Upper lobe of right lung (tissue), 1 donor: ENCODE results near the gene STX10. TPM values are rescaled to one million over a fixed set of nuclear protein-coding genes. Genes with fewer than 3 reads are reported as not detected.
A peak's percentile ranks its signal among the peaks of the same experiment; 100 is the strongest.
"Not testable (repeated sequence)": the region's sequence is repeated elsewhere in the genome, so short reads cannot be mapped to it uniquely, and the experiment has no call there.

ENCODE experiments used
- ATAC-seq: fragments of 200-7000 bp; cut with Tn5 transposase; one replicate; pipeline ENCODE4 v1.9.1; 2020; ENCODE audit warnings: mild to moderate bottlenecking, moderate library complexity
- DNase-seq: peaks from one replicate; pipeline ENCODE4 v3.0.0-alpha.2; 2020
- H3K27ac ChIP-seq: fragments of 200-600 bp; one replicate; pipeline ENCODE4 v1.8.0; 2022
- H3K27me3 ChIP-seq: fragments of 200-600 bp; one replicate; pipeline ENCODE4 v1.8.0; 2022; ENCODE audit warnings: mild to moderate bottlenecking
- H3K36me3 ChIP-seq: fragments of 200-600 bp; one replicate; pipeline ENCODE4 v1.8.0; 2022
- H3K4me1 ChIP-seq: fragments of 200-600 bp; one replicate; pipeline ENCODE4 v1.8.0; 2022
- H3K4me3 ChIP-seq: fragments of 200-600 bp; one replicate; pipeline ENCODE4 v1.8.0; 2022; ENCODE audit warnings: mild to moderate bottlenecking
- H3K9me3 ChIP-seq: fragments of 200-600 bp; one replicate; pipeline ENCODE4 v1.8.0; 2022
- intact Hi-C: fragments of 100-400 bp; cut with DNase I; formaldehyde crosslinking; loops from one replicate; pipeline ENCODE4 v1.11.0; 2022
- total RNA-seq: library from RNA; stranded (reverse); fragmentation: NEBNext Ultra II Directional; extraction: Animal tissue kit (Norgen Biotek cat#: 25700); gene quantifications from one replicate; pipeline ENCODE4 v1.2.1, GENCODE V29; 2021
- TF ChIP-seq, protein P1 (sequence below): fragments of 200-600 bp; IDR thresholded peaks from one replicate; pipeline ENCODE4 v1.8.0; 2022; ENCODE audit warnings: antibody characterized with exemption
- donor health status: DM: no; HTN: yes; CAD: no; lungs with severe emphysema.

The STX10 gene
- total RNA-seq, 1 donor from 2014 or later = 65.4 TPM

DNA sequence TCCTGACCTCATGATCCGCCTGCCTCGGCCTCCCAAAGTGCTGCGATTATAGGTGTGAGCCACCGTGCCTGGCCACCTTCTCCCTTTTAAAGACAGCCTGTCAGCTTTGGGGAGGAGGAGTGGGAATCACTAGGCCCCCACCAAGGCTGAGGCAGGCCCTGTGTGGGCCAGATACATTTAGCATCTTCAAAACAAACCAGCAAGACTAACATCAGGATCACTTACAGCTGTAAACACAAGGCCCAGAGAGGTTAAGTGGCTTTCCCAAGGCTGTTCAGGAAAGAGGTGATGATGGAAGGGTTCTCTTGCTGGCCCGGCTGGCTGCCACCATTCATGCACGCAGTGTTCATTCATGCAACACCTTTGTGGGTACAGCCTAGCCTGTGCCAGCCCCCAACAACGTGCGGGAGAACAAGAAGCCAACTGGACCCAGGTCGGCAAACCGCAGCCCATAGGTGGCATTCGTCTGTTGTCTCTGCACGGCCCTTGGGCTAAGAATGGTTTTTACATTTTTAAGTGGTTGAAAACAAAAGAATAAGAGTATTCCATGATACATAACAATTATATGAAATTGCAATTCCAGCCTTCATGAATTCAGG, 23.1 kb upstream of the STX10 start:
- no peaks in the 10 kb centered on the region for H3K27me3 ChIP-seq
- no peaks in the 10 kb centered on the region for H3K36me3 ChIP-seq
- no peaks in the 10 kb centered on the region for H3K9me3 ChIP-seq
- peak overlapping the region; percentile 81 for H3K27ac ChIP-seq
- DNase-seq (no peak), ATAC-seq (no peak)
- intact Hi-C loops = no loop called here
- TF ChIP-seq, protein P1, sequence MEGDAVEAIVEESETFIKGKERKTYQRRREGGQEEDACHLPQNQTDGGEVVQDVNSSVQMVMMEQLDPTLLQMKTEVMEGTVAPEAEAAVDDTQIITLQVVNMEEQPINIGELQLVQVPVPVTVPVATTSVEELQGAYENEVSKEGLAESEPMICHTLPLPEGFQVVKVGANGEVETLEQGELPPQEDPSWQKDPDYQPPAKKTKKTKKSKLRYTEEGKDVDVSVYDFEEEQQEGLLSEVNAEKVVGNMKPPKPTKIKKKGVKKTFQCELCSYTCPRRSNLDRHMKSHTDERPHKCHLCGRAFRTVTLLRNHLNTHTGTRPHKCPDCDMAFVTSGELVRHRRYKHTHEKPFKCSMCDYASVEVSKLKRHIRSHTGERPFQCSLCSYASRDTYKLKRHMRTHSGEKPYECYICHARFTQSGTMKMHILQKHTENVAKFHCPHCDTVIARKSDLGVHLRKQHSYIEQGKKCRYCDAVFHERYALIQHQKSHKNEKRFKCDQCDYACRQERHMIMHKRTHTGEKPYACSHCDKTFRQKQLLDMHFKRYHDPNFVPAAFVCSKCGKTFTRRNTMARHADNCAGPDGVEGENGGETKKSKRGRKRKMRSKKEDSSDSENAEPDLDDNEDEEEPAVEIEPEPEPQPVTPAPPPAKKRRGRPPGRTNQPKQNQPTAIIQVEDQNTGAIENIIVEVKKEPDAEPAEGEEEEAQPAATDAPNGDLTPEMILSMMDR = no peak
- H3K4me1 ChIP-seq = peaks cover 24% of the 10 kb centered on the region
- no peak overlapping the region for H3K4me3 ChIP-seq

DNA sequence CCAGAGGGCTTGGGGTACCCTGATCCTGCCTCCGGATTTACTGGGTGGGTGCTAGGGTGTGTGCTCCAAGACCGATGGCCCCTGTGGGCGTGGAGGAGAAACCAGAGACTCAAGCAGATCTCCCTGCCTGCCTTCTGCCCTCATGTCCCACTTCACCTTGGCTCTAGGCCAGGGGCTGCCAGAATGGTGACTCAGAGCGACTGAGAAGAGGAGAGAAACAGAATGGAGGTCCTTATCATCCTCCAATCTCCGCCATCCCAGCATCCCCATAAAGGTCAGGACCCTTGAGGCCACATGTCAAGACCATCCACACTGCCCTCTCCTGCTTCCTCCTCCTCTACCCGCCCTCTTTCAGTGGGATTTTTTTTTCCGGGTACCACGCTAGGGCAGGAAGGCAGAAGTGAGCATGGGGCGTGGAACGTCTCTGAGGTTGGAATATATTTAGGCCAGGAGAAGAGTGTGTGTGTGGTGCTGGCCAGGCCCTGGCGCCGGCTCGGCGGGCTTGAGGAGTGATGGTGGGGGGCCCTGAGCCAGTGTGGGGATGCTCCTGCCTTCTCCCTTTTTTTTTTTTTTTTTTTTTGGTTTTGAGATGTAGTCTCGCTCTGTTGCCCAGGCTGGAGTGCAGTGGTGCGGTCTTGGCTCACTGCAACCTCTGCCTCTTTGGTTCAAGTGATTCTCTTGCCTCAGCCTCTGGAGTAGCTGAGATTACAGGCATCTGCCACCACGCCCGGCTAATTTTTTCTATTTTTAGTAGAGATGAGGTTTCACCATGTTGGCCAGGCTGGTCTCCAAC, 22.4 kb upstream of the STX10 start:
- Histone ChIP-seq H3K27ac (peak overlapping the region; percentile 81), H3K9me3 (no peaks in the 10 kb centered on the region), H3K4me3 (no peak overlapping the region), H3K36me3 (no peaks in the 10 kb centered on the region), H3K27me3 (no peaks in the 10 kb centered on the region), H3K4me1 (peaks cover 29% of the 10 kb centered on the region)
- intact Hi-C loops = no loop called here
- ATAC-seq = peak; percentile 47
- TF ChIP-seq, protein P1 = no peak
- peak; percentile 88 for DNase-seq

DNA sequence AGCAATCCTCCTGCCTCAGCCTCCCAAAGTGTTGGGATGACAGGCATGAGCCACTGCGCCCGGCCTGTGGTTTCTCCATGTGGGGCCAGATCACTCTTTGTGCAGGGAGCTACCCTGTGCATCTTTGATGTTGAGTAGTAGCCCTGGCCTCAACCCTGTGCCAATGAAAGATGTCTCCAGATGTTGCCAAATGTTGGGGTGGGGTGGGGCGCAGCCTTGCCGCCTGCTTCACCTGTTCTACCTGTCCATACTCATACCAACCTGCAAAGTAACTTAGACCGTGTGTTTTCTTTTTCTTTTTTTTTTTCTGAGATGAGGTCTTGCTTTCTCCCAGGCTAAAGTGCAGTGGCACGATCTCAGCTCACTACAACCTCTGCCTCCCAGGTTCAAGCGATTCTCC, 21.0 kb upstream of the STX10 start:
- intact Hi-C loops = no loop called here
- DNase-seq (no peak), ATAC-seq (no peak)
- no peak overlapping the region for H3K27ac ChIP-seq
- no peaks in the 10 kb centered on the region for H3K27me3 ChIP-seq
- TF ChIP-seq, protein P1 = no peak
- H3K4me1 ChIP-seq = peaks cover 41% of the 10 kb centered on the region
- H3K4me3 ChIP-seq = no peak overlapping the region
- H3K9me3 ChIP-seq = no peaks in the 10 kb centered on the region
- H3K36me3 ChIP-seq = no peaks in the 10 kb centered on the region

DNA sequence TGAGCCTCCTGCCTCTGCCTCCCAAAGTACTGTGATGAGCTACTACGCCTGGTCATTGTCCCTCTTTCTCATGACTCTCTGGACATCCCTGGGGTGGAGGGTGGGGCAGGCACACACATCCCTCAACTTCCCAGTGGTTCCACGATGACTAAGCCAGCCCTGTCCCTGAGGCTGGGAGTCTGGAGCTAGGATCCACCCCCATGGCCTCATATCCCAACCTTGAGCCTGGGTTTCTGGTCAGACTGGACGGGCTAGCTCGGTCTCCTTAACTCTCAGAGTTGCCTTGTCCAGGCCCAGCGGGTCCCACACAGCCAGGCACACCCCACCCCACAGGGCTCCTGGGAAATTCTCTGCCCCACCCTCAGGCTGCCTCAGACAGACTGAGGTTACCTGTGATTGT, 19.6 kb upstream of the STX10 start:
- intact Hi-C loops = no loop called here
- ATAC-seq = no peak
- TF ChIP-seq, protein P1 = no peak
- Histone ChIP-seq H3K4me1 (peaks cover 55% of the 10 kb centered on the region), H3K27ac (peak overlapping the region; percentile 24), H3K9me3 (no peaks in the 10 kb centered on the region), H3K4me3 (no peak overlapping the region), H3K36me3 (no peaks in the 10 kb centered on the region), H3K27me3 (no peaks in the 10 kb centered on the region)
- no peak for DNase-seq

DNA sequence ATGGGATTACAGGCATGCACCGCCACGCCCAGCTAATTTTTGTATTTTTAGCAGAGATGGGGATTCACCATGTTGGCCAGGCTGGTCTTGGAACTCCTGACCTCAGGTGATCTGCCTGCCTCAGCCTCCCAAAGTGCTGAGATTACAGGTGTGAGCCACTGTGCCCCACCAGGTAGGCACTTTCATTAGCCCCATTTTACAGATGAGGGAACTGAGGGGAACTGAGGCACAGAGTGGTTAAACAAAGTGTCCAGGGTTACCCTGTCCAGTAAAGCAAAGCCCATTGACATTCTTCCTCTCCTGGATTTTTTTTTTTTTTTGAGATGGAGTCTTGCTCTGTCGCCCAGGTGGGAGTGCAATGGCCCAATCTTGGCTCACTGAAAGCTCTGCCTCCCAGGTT, 16.0 kb upstream of the STX10 start:
- H3K9me3 ChIP-seq, H3K4me3 ChIP-seq, intact Hi-C loops, H3K36me3 ChIP-seq, DNase-seq, ATAC-seq, H3K27me3 ChIP-seq: not testable (repeated sequence)
- peaks cover 68% of the 10 kb centered on the region for H3K4me1 ChIP-seq
- peak overlapping the region; percentile 96 for H3K27ac ChIP-seq

DNA sequence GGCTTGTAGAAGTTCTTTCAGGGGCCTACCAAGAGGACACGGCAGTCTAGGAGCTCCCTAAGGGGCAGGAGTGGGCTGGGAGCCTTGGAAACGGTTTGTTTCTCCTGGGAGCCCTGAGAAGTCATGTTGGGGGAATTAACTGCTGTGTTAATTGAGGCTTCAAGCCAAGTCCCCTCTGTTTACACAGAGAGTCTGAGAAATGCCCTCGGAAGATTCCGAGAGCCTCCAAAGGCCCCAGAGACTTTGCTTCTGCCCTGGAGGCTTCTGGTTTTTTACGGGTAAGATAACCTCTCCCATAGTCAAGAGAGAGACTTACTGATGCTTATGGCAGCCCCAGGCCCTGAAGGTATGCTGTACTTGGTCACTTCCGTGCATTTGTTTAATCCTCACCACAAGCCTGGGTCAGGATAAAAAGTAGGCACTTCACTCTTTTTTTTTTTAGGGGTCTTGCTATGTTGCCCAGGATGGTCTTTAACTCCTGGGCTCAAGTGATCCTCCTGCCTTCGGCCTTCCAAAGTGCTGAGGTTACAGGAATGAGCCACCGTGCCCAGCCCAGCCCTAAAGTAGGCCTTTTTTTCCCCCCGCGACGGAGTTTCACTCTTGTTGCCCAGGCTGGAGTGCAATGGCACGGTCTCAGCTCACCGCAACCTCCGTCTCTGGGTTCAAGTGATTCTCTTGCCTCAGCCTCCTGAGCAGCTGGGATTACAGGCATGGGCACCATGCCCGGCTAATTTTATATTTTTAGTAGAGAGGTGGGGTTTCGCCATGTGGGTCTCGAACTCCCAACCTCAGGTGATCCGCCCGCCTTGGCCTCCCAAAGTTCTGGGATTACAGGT, 15.2 kb upstream of the STX10 start:
- TF ChIP-seq, protein P1 = no peak
- no peak for ATAC-seq

More for the DNA sequence above, 15.2 kb upstream of the STX10 start:
- Histone ChIP-seq H3K4me3 (no peak overlapping the region), H3K27ac (peak overlapping the region; percentile 96), H3K36me3 (no peaks in the 10 kb centered on the region), H3K27me3 (no peaks in the 10 kb centered on the region), H3K4me1 (peaks cover 68% of the 10 kb centered on the region), H3K9me3 (no peaks in the 10 kb centered on the region)
- DNase-seq = no peak
- intact Hi-C loops = no loop called here
